GM23338 (cell line): ENCODE results near the gene FCRLA. TPM values are rescaled to one million over a fixed set of nuclear protein-coding genes. Genes with fewer than 3 reads are reported as not detected.

ENCODE experiments used
- ATAC-seq: fragments of 200-7000 bp; cut with Tn5 transposase; 3 replicates; pipeline ENCODE4 v1.9.1; 2020
- DNase-seq: peaks from one replicate; pipeline ENCODE4 v3.0.0-alpha.2; 2015; ENCODE audit warnings: low spot score
- H2AFZ ChIP-seq: fragments of 200-600 bp; sonication (generic); 2 replicates; pipeline ENCODE4 v1.8.0; 2016; ENCODE audit warnings: antibody characterized with exemption, mild to moderate bottlenecking, moderate library complexity
- H3F3A ChIP-seq: fragments of 200-600 bp; sonication (generic); replicated peaks from 2 replicates; pipeline ENCODE4 v1.8.0; 2017; ENCODE audit warnings: antibody characterized with exemption, mixed run types, low read depth
- H3K27ac ChIP-seq: fragments of 200-600 bp; sonication (generic); 2 replicates; pipeline ENCODE4 v1.6.1; 2016; ENCODE audit warnings: low read depth
- H3K27me3 ChIP-seq: fragments of 200-600 bp; sonication (generic); 2 replicates; pipeline ENCODE4 v1.8.0; 2016; ENCODE audit warnings: mild to moderate bottlenecking, mixed run types, moderate library complexity; ENCODE audit not compliant: insufficient read depth
- H3K36me3 ChIP-seq: fragments of 200-600 bp; sonication (generic); 2 replicates; pipeline ENCODE4 v1.8.0; 2016; ENCODE audit warnings: mild to moderate bottlenecking; ENCODE audit not compliant: insufficient read depth
- H3K4me1 ChIP-seq: fragments of 200-600 bp; sonication (generic); 2 replicates; pipeline ENCODE4 v1.8.0; 2016; ENCODE audit warnings: mild to moderate bottlenecking, moderate library complexity; ENCODE audit not compliant: insufficient read depth
- H3K4me2 ChIP-seq: fragments of 200-600 bp; sonication (generic); 2 replicates; pipeline ENCODE4 v1.7.1; 2017; ENCODE audit warnings: mixed run types
- H3K4me3 ChIP-seq: fragments of 200-600 bp; sonication (generic); 2 replicates; pipeline ENCODE4 v1.6.1; 2016; ENCODE audit warnings: mixed run types
- H3K79me2 ChIP-seq: fragments of 200-600 bp; sonication (generic); replicated peaks from 2 replicates; pipeline ENCODE4 v1.8.0; 2017; ENCODE audit warnings: mild to moderate bottlenecking; ENCODE audit not compliant: insufficient read depth
- H3K9me2 ChIP-seq: fragments of 200-600 bp; sonication (generic); 2 replicates; pipeline ENCODE4 v1.8.0; 2017; ENCODE audit not compliant: insufficient read depth
- H4K20me1 ChIP-seq: fragments of 200-600 bp; sonication (generic); replicated peaks from 2 replicates; pipeline ENCODE4 v1.8.0; 2017; ENCODE audit warnings: mild to moderate bottlenecking; ENCODE audit not compliant: insufficient read depth
- H3K27ac Mint-ChIP-seq: 2 replicates; pipeline ENCODE4 v1.8.0; 2020; ENCODE audit warnings: inconsistent platforms, mild to moderate bottlenecking, moderate library complexity, mixed read lengths
- H3K27me3 Mint-ChIP-seq: 3 replicates; pipeline ENCODE4 v1.8.0; 2022; ENCODE audit warnings: low read depth, mild to moderate bottlenecking, moderate library complexity, mixed read lengths, inconsistent platforms; ENCODE audit not compliant: insufficient read depth, poor library complexity
- H3K36me3 Mint-ChIP-seq: 3 replicates; pipeline ENCODE4 v1.8.0; 2021; ENCODE audit warnings: low read depth, mild to moderate bottlenecking, inconsistent platforms, moderate library complexity, mixed read lengths
- H3K4me1 Mint-ChIP-seq: 3 replicates; pipeline ENCODE4 v1.8.0; 2020; ENCODE audit warnings: mild to moderate bottlenecking, inconsistent platforms, mixed read lengths
- H3K4me3 Mint-ChIP-seq: 3 replicates; pipeline ENCODE4 v1.8.0; 2021; ENCODE audit warnings: moderate library complexity, mild to moderate bottlenecking, inconsistent platforms, mixed read lengths
- H3K9me3 Mint-ChIP-seq: 3 replicates; pipeline ENCODE4 v1.8.0; 2020; ENCODE audit warnings: moderate library complexity, mild to moderate bottlenecking, inconsistent platforms, mixed read lengths
- EZH2 ChIP-seq: fragments of 200-600 bp; sonication (generic); IDR thresholded peaks from one replicate; pipeline ENCODE4 v1.8.0; 2017; ENCODE audit warnings: antibody characterized with exemption, mild to moderate bottlenecking, low read depth; ENCODE audit not compliant: unreplicated experiment
- EZH2phosphoT487 ChIP-seq: fragments of 200-600 bp; sonication (generic); IDR thresholded peaks from one replicate; pipeline ENCODE4 v1.8.1; 2018; ENCODE audit warnings: antibody characterized with exemption; ENCODE audit not compliant: unreplicated experiment
- NANOG ChIP-seq: IDR thresholded peaks from 2 replicates; pipeline ENCODE4 v1.6.1; 2016; ENCODE audit warnings: antibody characterized with exemption, borderline replicate concordance
- POLR2AphosphoS5 ChIP-seq: IDR thresholded peaks from 2 replicates; pipeline ENCODE4 v1.6.1; 2016; ENCODE audit warnings: antibody characterized with exemption, low read depth
- STAT1 ChIP-seq: IDR thresholded peaks from one replicate; pipeline ENCODE4 v1.6.1; 2016; ENCODE audit warnings: antibody characterized with exemption; ENCODE audit not compliant: unreplicated experiment
- polyA plus RNA-seq: library from polyadenylated mRNA; unstranded; fragments of >200 nt; fragmentation: Nextera tagmentation; extraction: Ambion mirVana; gene quantifications from 2 replicates; pipeline ENCODE4 v1.2.1, GENCODE V29; 2016
- total RNA-seq: library from RNA; depleted of rRNA; stranded (reverse); fragments of >200 nt; shearing (Covaris generic); gene quantifications from 2 replicates; pipeline ENCODE4 v1.2.3, GENCODE V29; 2014
- TF ChIP-seq, protein P1 (sequence below): IDR thresholded peaks from one replicate; pipeline ENCODE4 v1.6.1; 2018; ENCODE audit warnings: antibody characterized with exemption; ENCODE audit not compliant: unreplicated experiment
- TF ChIP-seq, protein P2 (sequence below): IDR thresholded peaks from 2 replicates; pipeline ENCODE4 v1.6.1; 2016; ENCODE audit warnings: antibody characterized with exemption

Gene FCRLA
- total and polyA plus RNA-seq, 2 experiments from 2014 or later, result 0.24 TPM; not detected in 1

- TF ChIP-seq, protein P1, sequence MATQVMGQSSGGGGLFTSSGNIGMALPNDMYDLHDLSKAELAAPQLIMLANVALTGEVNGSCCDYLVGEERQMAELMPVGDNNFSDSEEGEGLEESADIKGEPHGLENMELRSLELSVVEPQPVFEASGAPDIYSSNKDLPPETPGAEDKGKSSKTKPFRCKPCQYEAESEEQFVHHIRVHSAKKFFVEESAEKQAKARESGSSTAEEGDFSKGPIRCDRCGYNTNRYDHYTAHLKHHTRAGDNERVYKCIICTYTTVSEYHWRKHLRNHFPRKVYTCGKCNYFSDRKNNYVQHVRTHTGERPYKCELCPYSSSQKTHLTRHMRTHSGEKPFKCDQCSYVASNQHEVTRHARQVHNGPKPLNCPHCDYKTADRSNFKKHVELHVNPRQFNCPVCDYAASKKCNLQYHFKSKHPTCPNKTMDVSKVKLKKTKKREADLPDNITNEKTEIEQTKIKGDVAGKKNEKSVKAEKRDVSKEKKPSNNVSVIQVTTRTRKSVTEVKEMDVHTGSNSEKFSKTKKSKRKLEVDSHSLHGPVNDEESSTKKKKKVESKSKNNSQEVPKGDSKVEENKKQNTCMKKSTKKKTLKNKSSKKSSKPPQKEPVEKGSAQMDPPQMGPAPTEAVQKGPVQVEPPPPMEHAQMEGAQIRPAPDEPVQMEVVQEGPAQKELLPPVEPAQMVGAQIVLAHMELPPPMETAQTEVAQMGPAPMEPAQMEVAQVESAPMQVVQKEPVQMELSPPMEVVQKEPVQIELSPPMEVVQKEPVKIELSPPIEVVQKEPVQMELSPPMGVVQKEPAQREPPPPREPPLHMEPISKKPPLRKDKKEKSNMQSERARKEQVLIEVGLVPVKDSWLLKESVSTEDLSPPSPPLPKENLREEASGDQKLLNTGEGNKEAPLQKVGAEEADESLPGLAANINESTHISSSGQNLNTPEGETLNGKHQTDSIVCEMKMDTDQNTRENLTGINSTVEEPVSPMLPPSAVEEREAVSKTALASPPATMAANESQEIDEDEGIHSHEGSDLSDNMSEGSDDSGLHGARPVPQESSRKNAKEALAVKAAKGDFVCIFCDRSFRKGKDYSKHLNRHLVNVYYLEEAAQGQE, result no peak
- TF ChIP-seq POLR2AphosphoS5, result no peak
Measured at GRCh38 chr1:161735837-161736236, 28.8 kb downstream of the FCRLA start (continued).

- Histone ChIP-seq H3K4me3 (no peak overlapping the region), H3K36me3 (no peaks in the 10 kb centered on the region), H3F3A (no peaks in the 10 kb centered on the region), H3K79me2 (no peaks in the 10 kb centered on the region), H3K4me2 (peak overlapping the region; percentile 56), H3K9me2 (no peaks in the 10 kb centered on the region), H3K27ac (no peak overlapping the region), H2AFZ (no peak overlapping the region), H4K20me1 (no peaks in the 10 kb centered on the region), H3K4me1 (peaks cover 24% of the 10 kb centered on the region), H3K27me3 (no peaks in the 10 kb centered on the region)
- Mint-ChIP-seq H3K4me3 (peak overlapping the region; percentile 13; the same call in 2 of the 3 replicates), H3K36me3 (no peaks in the 10 kb centered on the region), H3K9me3 (no peaks in the 10 kb centered on the region), H3K4me1 (peaks cover 40% of the 10 kb centered on the region), H3K27me3 (no peaks in the 10 kb centered on the region), H3K27ac (no peak overlapping the region)
- ATAC-seq, result peak; percentile 56
- TF ChIP-seq NANOG (no peak), EZH2 (no peak), STAT1 (no peak)
- TF ChIP-seq, protein P2, sequence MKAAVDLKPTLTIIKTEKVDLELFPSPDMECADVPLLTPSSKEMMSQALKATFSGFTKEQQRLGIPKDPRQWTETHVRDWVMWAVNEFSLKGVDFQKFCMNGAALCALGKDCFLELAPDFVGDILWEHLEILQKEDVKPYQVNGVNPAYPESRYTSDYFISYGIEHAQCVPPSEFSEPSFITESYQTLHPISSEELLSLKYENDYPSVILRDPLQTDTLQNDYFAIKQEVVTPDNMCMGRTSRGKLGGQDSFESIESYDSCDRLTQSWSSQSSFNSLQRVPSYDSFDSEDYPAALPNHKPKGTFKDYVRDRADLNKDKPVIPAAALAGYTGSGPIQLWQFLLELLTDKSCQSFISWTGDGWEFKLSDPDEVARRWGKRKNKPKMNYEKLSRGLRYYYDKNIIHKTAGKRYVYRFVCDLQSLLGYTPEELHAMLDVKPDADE, result no peak
- DNase-seq, result peak; percentile 52
Measured at GRCh38 chr1:161736335-161736969, 29.4 kb downstream of the FCRLA start.

DNA sequence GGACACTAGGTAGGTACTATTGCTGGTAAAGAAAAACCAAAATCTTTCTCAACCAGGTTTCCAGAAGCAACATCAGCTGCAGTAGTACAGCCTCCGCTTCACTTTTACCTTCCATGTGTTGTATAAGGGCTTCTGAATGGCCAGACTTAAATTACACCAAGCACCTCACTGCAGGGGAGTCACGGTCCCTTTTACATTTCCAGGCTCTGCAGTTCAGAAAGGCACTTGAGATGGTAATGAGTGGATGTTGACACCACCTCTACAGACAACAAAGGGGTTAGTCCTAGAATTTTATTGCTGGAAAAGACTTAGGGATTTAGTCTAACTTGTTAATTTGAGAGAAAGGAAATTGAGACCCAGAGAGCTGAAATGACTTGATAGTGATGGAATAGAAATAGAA, 30.6 kb downstream of the FCRLA start:
- Histone ChIP-seq H3K9me2 (no peaks in the 10 kb centered on the region), H3K4me3 (peak overlapping the region; percentile 19; the same call in 1 of the 2 replicates), H3K27ac (no peak overlapping the region; the same call in 1 of the 2 replicates), H3K4me1 (peaks cover 19% of the 10 kb centered on the region), H4K20me1 (no peaks in the 10 kb centered on the region), H3F3A (no peaks in the 10 kb centered on the region), H3K27me3 (no peaks in the 10 kb centered on the region), H3K4me2 (peak overlapping the region; percentile 56), H3K79me2 (no peaks in the 10 kb centered on the region), H2AFZ (no peak overlapping the region), H3K36me3 (no peaks in the 10 kb centered on the region)
- H3K36me3 Mint-ChIP-seq, result no peaks in the 10 kb centered on the region
- H3K9me3 Mint-ChIP-seq, result no peaks in the 10 kb centered on the region
- ATAC-seq (peak; percentile 80), DNase-seq (peak; percentile 63)
- H3K4me1 Mint-ChIP-seq, result peaks cover 37% of the 10 kb centered on the region
- peak overlapping the region; percentile 34; the same call in 2 of the 3 replicates for H3K4me3 Mint-ChIP-seq
- TF ChIP-seq EZH2phosphoT487 (no peak), NANOG (peak; percentile 38; the same call in 1 of the 2 replicates)
- no peaks in the 10 kb centered on the region for H3K27me3 Mint-ChIP-seq
- H3K27ac Mint-ChIP-seq, result no peak overlapping the region
